Astrocyte (in vitro differentiated cells and primary cell): ENCODE data around the gene FCER2.

Experiments
- EZH2 ChIP-seq: IDR thresholded peaks from 2 replicates; pipeline ENCODE4 v1.6.1; 2012; ENCODE audit warnings: mild to moderate bottlenecking, low read length, inconsistent platforms; ENCODE audit not compliant: insufficient read depth
- TF ChIP-seq, protein P1 (sequence below): IDR thresholded peaks from 2 replicates; pipeline ENCODE4 v1.5.1; 2011; ENCODE audit warnings: low read depth, mild to moderate bottlenecking, inconsistent platforms, low read length, moderate library complexity; ENCODE audit not compliant: insufficient read depth

- TF ChIP-seq, protein P1, sequence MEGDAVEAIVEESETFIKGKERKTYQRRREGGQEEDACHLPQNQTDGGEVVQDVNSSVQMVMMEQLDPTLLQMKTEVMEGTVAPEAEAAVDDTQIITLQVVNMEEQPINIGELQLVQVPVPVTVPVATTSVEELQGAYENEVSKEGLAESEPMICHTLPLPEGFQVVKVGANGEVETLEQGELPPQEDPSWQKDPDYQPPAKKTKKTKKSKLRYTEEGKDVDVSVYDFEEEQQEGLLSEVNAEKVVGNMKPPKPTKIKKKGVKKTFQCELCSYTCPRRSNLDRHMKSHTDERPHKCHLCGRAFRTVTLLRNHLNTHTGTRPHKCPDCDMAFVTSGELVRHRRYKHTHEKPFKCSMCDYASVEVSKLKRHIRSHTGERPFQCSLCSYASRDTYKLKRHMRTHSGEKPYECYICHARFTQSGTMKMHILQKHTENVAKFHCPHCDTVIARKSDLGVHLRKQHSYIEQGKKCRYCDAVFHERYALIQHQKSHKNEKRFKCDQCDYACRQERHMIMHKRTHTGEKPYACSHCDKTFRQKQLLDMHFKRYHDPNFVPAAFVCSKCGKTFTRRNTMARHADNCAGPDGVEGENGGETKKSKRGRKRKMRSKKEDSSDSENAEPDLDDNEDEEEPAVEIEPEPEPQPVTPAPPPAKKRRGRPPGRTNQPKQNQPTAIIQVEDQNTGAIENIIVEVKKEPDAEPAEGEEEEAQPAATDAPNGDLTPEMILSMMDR = no peak
- TF ChIP-seq EZH2 = no peak
Measured at GRCh38 chr19:7701654-7702457, at the start of gene FCER2.
